Right renal pelvis (tissue), 4 donors: ENCODE measurements around the gene CBLB. TPM values are rescaled to one million over a fixed set of nuclear protein-coding genes. Genes with fewer than 3 reads are reported as not detected.

Experiments
- DNase-seq, 4 donors: peaks; one replicate each; pipeline ENCODE4 v3.0.0-alpha.2; 2013; ENCODE audit warnings: low read depth in 4 of 4, low spot score in 3 of 4, missing footprints in 1 of 4
- polyA plus RNA-seq, 4 donors: library from polyadenylated mRNA; unstranded; fragments of 120-200 nt; gene quantifications; one replicate each; pipeline ENCODE4 v1.2.1, GENCODE V29; 2013; ENCODE audit not compliant: insufficient read length in 4 of 4

The CBLB gene
- polyA plus RNA-seq, 4 donors = 42.0 to 59.3 (median 50.5) TPM

DNA sequence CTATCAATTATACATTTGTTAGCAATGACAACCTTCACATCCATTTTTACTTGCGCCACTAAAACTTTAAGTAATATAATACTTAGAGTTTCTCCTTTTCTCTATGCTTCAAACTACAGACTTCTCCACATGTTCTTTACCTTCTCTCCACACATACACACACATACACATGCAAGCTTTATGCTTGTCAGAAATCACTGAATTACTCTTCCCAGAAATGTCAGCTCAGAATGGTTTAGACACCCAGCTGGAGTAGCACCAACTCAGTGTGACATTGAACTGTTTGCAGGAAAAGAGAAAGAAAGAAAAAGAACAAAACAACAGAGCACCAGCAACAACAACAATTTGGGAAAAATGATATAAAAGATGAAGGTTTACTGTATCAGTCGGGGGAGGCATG lies 20.9 kb downstream of the CBLB start:
- DNase-seq = no peak

DNA sequence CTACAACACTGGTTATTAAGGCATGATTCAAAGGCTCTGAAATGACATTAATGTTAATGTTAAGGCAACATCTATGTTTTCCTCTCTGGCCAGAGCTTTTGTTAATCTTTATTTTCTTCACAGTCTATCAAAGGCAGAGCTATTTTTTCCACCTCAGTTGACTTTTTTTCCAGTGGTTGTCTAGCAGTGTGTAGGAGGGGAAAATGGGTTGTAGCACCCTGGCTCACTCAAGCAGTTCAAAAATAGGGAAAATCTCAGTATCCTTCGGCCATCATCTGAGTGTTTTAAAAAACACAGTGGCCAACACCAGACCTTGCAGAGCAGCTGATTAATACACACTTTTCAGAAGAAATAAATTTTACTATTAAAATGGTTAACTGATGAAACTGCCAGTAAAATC lies 21.4 kb downstream of the CBLB start:
- DNase-seq = no peak

DNA sequence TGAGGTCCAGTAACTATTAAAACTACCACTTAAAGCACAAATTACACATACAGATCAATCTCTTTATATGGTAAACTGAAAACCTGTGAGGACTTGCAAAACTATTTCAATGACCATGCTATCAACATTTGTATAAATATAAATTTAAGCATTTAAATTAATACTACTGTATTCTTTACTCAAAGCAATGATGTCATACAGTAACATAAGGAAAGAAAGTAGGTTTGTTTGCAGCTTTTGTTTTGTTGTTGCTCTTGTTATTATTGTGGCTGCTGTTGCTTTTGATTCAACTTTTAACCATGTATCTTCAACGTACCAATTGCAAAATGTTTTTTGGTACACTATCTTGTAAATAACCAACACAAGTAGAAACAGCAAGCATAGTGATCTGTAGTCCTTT lies 22.0 kb downstream of the CBLB start:
- no peak for DNase-seq

DNA sequence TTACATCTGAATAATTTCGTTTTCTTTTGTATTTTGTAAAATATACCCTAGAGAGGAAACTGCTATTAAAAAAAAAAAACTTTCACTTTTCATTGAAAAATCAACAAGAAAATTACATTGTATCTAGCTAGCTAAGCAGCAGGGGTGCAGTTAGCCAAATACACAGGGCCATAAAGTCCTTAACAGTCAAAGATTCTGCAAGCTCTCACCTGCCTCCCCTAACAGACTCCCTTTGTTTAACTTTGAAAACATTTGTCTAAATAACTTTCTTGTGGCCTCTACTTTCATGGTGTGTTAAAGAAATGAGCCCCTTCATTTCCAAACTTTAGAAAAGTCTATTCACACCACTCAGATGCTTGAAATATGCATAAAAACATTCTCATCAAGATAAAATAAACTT lies 23.3 kb downstream of the CBLB start:
- DNase-seq = no peak

DNA sequence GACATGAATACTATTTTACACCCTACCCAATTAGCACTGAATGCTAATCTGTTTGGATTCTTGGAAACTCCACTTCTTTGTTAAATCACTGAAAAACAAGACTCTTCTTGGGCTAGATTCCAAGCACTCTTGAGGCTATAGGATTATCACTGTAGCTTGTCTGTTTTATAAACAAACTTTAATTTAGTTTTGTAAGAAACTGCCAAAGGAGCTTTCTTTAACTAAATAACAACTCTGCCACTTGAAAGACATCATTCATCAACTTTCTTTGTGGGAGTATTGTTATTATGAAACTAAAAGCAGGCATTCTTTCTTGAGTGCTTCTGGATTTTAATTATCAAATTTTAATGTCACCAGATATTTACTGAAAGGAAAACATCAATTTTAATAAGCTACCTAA lies 24.1 kb downstream of the CBLB start:
- DNase-seq = no peak

DNA sequence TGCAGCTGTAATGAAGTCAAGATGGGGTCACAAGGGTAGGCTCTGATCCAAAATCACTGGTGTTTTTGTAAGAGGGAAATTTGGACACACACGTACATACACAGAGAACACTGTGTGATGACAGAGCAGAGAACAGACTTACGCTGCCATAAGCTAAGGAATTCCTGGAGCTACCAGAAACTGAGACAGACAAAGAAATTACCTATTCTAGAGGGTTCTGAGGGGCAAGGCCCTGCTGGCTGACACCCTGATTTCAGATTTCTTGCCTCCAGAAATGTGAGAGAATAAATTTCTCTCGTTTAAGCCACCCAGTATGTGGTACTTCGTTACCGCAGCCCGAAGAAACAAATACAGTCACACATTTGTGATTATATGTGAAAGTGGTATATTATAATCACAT lies 24.8 kb downstream of the CBLB start:
- no peak for DNase-seq

DNA sequence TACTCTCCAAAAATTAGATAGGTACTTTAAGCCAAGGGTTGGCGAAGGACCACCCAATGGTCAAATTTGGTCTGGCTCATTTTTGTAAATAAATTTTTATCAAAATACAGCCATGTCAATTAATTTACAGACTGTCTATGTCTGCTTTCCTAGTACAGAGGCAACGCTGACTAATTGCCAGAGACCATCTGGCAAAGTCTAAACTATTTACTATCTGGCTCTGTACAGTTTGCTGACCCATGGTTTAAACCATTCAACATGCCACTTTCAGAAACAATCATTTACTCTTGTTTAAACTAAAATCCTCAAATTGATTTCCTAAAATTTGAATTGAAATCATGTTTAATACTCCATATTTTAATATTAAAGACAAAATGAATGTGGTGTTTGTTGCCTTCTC lies 25.9 kb downstream of the CBLB start:
- no peak for DNase-seq

DNA sequence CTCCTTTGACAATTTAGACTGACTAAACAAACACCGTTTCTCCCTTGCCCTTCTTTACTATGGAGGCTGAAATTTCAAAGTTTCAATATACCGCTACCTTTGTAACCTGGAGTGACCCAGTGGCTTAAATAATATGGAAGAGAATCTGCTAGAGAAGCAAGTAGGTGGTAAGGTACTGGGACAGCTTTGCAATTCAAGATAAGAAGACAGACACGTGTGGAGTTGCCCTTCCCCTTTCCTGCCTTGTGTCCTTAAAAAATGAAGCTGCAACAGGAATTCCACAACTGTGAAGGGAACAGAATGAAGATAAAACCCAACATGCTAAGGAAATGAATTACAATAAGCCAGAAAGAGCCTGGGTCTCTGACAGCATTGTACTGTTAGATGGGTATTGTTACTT lies 26.4 kb downstream of the CBLB start:
- DNase-seq = no peak

DNA sequence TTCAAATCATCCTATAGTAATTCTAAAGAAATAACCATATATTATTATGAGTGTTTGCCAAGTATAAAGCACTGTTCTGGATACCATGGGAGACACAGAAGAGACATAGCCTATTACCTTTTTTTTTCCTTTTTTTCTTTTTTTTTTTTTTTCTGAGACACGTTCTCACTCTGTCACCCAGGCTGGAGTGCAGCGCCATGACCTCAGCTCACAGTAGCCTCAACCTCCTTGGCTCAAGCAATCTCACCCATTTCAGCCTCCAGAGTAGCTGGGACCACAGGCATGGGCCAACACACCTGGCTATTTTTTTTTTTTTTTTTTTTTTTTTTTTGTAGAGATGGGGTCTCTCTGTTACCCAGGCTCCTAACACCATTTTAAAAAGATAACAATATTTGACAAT lies 30.9 kb downstream of the CBLB start:
- DNase-seq = no peak

DNA sequence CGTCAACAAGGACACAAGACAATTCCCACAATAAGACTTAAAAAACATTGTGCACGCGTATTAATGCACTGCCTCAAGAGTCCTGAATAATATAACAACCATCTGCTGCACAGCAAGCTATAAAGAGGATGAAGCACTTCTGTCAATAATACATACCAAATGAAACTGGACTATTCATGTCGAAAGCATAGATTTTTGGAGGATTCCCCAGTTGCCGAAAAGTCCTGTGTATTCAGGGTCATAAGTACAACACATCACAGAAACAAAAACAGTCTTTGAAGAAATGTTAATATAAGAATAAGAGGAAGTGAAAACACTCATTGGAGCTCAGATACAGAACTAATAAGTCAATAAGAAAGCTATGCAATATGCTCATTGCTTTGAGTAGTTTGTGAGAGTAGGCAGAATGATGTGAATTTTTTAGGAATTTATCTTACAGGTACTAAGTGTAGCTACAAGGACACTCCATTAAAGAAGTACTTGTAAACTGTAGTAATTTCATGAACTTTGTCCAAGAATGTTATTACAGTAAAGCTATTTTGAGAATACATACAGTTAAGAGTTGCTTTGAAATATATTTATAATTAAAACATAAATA lies 31.6 kb downstream of the CBLB start:
- no peak for DNase-seq

DNA sequence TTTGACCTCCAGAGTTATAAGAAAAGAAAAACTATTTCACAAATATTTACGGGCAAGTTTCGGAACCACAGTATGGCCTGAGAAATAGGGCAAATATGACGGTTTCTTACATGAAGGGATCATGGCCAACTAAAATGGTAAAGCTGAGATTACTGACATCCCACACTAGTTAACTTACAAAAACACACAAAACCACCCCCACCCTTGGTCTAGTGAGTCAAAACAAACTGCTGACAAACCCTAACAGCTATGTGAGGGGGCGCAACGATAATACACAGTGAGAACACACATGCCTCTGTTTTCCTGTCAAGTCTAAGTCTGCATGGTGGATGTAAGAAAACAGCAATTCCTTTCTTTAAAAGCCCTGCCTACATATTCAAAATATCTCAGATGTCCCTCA lies 32.3 kb downstream of the CBLB start:
- DNase-seq = no peak

DNA sequence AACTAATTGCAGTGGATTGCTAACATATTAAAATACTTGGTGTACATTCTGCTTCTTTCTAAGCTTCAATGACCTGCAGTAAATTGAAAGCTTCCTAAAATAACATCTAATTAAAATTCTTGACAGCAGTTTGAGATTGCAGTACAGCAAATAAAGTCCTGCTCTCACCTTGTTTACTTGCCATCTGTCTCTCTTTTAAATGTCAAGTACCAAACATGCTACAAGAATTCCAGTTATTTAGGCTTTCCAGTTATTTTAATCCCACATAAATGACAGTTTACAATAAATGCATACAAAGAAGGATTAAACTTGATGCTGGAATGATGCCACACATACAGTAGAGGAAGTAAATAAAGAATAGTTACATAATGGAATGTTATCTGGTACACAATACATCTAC lies 33.2 kb downstream of the CBLB start:
- no peak for DNase-seq

DNA sequence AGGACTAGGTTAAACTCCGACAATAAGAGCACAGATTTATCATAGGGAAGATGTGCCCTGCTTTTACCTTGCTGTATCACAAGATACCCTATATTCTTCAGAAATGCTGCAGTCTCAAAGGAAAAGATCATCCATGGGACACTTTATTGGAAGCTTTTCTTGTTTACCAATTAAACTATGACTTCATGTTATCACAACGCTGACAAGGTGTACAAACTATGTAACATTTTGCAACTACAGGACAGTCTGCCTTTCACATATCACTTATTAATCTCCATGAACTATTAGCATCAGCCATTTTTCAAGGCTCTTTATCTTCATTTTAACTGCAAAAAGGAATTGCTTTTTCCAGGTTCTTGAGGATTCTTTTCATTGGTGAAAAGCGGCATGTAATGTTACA lies 34.0 kb downstream of the CBLB start:
- DNase-seq = no peak

DNA sequence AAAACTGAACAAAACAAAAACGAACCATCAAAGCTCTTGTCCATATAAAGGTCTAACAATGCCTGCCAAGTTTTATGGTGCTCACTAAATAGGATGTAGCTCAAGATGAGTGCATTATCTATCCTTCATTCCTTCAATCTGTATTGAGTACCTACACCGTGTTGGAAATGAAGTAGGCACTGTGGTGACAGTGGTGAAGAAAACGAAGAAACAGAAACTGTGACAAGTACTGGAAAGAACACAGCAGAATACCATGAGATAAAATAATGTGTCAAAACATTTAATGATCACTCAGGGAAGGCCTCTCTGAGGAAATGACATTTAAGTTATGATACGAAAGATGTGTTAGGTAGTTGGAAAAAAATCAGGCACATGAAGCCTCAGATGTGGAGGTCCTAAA lies 36.2 kb downstream of the CBLB start:
- DNase-seq = no peak

DNA sequence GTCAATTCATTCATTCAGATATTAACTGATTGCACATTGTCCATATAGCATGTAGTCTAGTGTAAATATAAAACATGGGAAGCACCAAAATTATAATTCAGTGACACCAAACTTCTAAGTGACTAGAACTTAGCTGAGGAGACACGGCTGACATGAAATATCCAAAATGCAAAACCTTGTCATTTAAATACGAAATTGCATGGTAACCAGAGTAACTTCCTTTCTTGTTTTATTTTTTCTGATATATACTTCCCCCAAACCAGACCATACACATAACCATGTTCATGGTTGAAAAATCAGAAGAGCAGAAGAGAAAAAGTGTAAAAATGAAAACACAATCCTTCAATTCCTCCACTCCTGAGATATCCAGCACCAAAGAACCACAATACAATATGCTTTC lies 38.0 kb downstream of the CBLB start:
- no peak for DNase-seq

DNA sequence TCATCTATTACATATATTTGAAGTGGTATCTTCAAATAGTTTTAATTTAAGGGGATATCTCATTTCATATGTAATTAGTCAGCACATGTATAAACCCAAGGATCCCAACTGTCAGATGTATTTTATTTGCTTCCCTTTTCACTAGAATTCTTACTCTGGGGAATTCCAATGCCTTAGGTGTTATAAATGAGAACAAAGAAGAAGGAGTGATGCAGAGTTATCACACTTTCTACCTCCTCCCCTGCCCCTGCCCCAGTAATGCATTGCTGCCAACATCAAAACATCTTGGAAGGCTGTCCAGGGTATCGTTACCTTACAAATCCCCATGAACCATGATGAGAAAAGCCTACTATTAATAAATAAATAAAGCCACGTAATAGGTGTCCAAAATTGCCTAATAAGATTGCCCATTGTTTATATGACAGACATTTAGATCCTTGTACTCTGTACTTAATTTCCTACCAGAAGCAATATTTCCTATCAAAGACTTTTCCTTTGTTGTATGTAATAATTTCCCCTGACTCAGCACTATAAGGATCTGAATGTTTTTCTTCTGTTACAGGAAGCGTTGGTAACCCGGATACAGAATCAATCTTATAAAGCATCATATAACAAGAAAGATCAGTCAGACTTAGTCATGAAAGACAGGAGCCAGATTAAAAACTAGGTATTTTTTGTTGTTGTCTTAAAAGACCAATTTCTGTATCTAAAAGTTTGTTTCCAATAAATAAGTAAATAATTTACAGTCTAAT lies 38.8 kb downstream of the CBLB start:
- no peak for DNase-seq

DNA sequence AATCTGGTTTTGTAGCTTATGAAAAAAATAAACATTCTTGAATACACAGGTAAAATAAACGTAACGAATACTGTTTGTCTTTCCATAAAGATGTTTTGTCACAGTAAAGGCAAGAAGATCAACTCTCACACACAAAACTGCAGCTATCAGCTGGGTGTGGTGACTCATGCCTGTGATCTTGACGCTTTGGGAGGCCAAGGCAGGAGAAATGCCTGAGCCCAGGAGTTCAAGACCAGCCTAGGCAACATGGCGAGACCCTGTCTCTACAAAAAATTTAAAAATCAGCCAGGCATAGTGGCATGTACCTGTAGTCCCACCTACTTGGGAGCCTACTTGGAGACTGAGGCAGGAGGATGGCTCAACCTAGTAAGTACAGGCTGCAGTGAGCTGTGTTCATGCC lies 39.6 kb downstream of the CBLB start:
- DNase-seq = no peak

DNA sequence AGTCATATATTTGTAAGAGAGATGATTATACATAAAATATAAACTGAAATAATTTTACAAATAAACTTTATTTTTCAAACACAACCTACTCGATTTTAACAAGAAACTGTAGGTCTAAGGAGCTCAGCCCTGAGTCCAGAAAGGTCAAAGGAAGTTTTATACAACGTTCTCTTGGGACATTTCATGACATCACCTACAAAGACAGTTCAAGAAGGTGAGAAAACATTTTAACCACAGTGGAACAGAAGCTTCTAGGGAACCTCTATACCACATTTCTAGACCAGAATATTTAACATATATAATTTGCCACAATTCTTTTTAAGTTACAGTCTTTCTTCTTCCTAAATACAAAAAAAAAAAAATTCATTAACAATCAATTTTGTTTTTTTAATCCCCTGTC lies 40.1 kb downstream of the CBLB start:
- DNase-seq = no peak

DNA sequence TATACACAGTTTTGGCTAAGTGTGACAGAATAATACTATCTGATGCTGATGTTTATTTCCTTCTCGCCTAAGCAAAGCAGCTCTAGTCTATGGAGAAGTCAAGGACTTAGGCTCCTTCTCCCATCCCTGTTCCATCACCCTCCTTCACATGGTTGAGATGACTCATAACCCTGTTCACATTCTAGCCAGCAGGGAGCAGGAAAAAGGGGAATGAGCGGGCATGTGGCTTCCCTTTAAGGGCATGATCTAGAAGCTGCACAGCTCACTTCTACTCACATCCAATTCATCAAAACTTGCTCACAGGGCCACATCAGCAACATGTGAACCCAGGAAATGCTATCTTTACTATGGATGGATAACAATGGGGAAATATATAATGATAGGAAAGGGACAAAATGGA lies 40.9 kb downstream of the CBLB start:
- no peak for DNase-seq

DNA sequence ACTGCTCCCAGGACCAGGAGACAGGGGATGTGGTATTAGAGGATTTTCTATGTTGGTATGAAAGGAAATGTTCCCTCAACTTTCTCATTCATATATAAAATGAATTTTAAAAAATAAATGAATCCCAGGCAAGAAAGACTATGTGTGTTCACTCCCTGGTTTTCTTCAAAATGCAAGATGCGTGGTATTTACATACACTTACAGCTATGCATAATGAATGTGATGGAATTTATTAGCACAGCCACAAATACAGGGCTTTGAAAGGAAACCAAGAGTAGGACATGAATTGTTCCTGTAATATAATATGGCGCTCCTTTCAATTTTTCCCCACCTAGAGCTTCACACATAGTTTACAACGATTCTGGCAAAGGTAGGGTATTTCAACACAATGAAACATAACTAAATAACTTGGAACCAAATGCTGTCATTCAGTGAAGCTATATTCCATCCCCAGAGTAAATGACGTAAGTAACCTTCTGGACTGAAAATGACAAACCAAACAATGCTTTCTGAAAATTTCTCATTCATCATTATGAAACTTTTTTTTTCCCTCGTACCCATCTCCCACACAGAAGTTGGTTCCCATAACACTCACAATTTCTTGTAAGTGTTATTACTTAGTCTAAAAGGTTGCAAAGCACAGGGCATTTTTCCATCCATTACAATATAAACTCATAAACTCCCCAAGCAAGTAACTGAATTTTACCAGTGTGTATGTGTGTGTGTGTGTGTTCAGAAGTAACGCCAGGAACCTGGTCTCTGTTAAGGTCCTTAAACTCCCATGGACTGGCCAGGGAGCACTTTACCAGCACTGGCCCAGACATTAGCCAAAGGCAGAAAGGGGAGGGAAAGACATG lies 41.8 kb downstream of the CBLB start:
- DNase-seq = no peak

DNA sequence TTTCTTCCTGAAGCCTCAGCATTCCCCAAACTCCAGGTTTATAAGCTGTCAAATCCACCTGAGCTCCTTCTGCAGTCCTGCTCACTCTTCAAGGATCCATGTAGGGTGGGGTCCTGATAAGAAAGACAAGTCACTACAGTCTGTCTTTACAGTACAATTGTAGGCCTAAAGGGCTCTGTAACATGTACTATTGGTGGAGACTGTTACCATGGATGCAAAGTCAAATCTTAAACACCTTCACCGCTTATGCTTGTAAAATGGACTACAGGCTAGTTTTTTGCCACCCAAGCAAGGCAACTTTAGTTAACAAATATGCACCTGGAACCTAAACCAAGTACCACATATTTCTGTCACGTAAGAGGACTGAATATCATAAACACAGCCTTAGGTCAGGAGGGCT lies 44.7 kb downstream of the CBLB start:
- DNase-seq = no peak
